Neural progenitor cell (in vitro differentiated cells): ENCODE measurements around the gene TRPC4AP. TPM values are rescaled to one million over a fixed set of nuclear protein-coding genes. Genes with fewer than 3 reads are reported as not detected.

Source experiments
- DNase-seq: peaks from one replicate; pipeline ENCODE4 v3.0.0-alpha.2; 2016; ENCODE audit warnings: low spot score
- H2AFZ ChIP-seq: fragments of 200-600 bp; sonication (generic); replicated peaks from 2 replicates; pipeline ENCODE4 v1.6.1; 2016; ENCODE audit warnings: antibody characterized with exemption
- H3F3A ChIP-seq: fragments of 200-600 bp; sonication (generic); 2 replicates; pipeline ENCODE4 v1.6.1; 2016; ENCODE audit warnings: antibody characterized with exemption, low read depth
- H3K27ac ChIP-seq: fragments of 200-600 bp; sonication (generic); 2 replicates; pipeline ENCODE4 v1.5.1; 2016; ENCODE audit warnings: mild to moderate bottlenecking
- H3K27me3 ChIP-seq: fragments of 200-600 bp; sonication (generic); 2 replicates; pipeline ENCODE4 v1.6.1; 2016; ENCODE audit warnings: mild to moderate bottlenecking, moderate library complexity
- H3K36me3 ChIP-seq: fragments of 200-600 bp; sonication (generic); 2 replicates; pipeline ENCODE4 v1.5.1; 2016
- H3K4me1 ChIP-seq: fragments of 200-600 bp; sonication (generic); 2 replicates; pipeline ENCODE4 v1.6.1; 2016; ENCODE audit warnings: mixed run types
- H3K4me2 ChIP-seq: fragments of 200-600 bp; sonication (generic); 2 replicates; pipeline ENCODE4 v1.6.1; 2016
- H3K4me3 ChIP-seq: fragments of 200-600 bp; sonication (generic); 2 replicates; pipeline ENCODE4 v1.5.1; 2016
- H3K79me2 ChIP-seq: fragments of 200-600 bp; sonication (generic); 2 replicates; pipeline ENCODE4 v1.6.1; 2016; ENCODE audit warnings: low read depth
- H3K9ac ChIP-seq: fragments of 200-600 bp; sonication (generic); 2 replicates; pipeline ENCODE4 v1.6.1; 2016
- H3K9me3 ChIP-seq: fragments of 200-600 bp; sonication (generic); 2 replicates; pipeline ENCODE4 v1.5.1; 2016; ENCODE audit warnings: low read depth
- H4K20me1 ChIP-seq: fragments of 200-600 bp; sonication (generic); 2 replicates; pipeline ENCODE4 v1.6.1; 2016; ENCODE audit warnings: low read depth
- H3K27ac Mint-ChIP-seq: 3 replicates; pipeline ENCODE4 v1.8.0; 2021; ENCODE audit warnings: mixed read lengths
- H3K27me3 Mint-ChIP-seq: 2 replicates; pipeline ENCODE4 v1.8.0; 2022; ENCODE audit warnings: low read depth, mild to moderate bottlenecking, inconsistent platforms, moderate library complexity, mixed read lengths; ENCODE audit not compliant: insufficient read depth
- H3K36me3 Mint-ChIP-seq: 3 replicates; pipeline ENCODE4 v1.8.0; 2021; ENCODE audit warnings: mixed read lengths
- H3K4me1 Mint-ChIP-seq: 3 replicates; pipeline ENCODE4 v1.8.0; 2021; ENCODE audit warnings: mixed read lengths
- H3K4me3 Mint-ChIP-seq: 3 replicates; pipeline ENCODE4 v1.8.0; 2021; ENCODE audit warnings: mild to moderate bottlenecking, moderate library complexity, mixed read lengths
- H3K9me3 Mint-ChIP-seq: 3 replicates; pipeline ENCODE4 v1.8.0; 2020; ENCODE audit warnings: mixed read lengths
- EZH2 ChIP-seq: fragments of 200-600 bp; sonication (generic); IDR thresholded peaks from 2 replicates; pipeline ENCODE4 v1.6.1; 2017; ENCODE audit warnings: antibody characterized with exemption, mild to moderate bottlenecking, moderate library complexity
- EZH2phosphoT487 ChIP-seq: fragments of 200-600 bp; sonication (generic); IDR thresholded peaks from 2 replicates; pipeline ENCODE4 v1.6.1; 2017; ENCODE audit warnings: antibody characterized with exemption
- total RNA-seq: library from RNA; depleted of rRNA; stranded (reverse); fragments of >200 nt; gene quantifications from 2 replicates; pipeline ENCODE4 v1.2.3, GENCODE V29; 2015; ENCODE audit warnings: low replicate concordance
- TF ChIP-seq, protein P1 (sequence below): fragments of 200-600 bp; sonication (generic); IDR thresholded peaks from 2 replicates; pipeline ENCODE4 v1.5.1; 2017; ENCODE audit warnings: antibody characterized with exemption, mild to moderate bottlenecking

TRPC4AP gene
- total RNA-seq, 1 donor from 2014 or later, result 73.0 TPM

DNA sequence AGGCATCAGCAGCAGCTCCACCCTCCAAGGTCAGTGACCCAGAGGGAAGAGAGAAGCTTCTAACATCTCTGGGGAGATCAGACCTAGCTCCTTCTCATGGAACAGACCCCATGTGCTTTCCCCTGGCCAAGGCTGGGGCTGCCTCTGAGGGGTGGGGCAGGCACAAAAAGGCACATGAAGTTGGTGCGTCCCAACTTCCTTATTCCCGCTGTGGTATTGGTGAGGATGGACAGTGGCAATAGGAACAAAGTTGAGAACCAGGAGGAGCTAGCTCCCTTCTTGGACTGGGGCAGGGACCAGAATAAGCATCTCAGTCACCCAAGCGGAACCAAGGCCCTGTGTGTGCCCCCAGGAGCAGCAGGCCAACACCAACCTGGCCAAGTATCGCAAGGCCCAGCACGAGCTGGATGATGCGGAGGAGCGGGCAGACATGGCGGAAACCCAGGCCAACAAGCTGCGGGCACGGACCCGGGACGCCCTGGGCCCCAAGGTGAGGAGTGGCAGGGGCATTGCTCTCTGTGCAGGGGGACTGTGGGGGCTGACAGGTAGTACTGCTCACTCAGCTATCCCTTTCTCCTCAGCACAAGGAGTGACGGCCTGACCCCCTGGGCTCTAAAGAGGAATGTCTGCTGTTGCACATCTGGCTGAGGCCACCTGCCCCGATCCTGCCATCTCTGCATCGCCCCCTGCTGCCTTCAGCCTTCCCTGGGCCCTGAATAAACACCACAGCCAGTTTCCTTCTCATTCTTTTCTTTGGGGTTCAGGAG, 90.8 kb downstream of the TRPC4AP start:
- no peaks in the 10 kb centered on the region for H3F3A ChIP-seq

GRCh38 chr20:35000922-35001595, 91.5 kb downstream of the TRPC4AP start:
- Histone ChIP-seq H3K4me1 (no peaks in the 10 kb centered on the region), H3K4me2 (no peak overlapping the region), H3K27ac (no peak overlapping the region), H3K4me3 (no peak overlapping the region), H3K27me3 (no peaks in the 10 kb centered on the region), H3K9me3 (no peaks in the 10 kb centered on the region), H3K9ac (no peak overlapping the region), H4K20me1 (peaks cover 9% of the 10 kb centered on the region), H3K36me3 (no peaks in the 10 kb centered on the region), H3K79me2 (no peaks in the 10 kb centered on the region), H3F3A (no peaks in the 10 kb centered on the region), H2AFZ (no peak overlapping the region)
- H3K36me3 Mint-ChIP-seq, result peaks cover 29% of the 10 kb centered on the region
- TF ChIP-seq EZH2phosphoT487, result no peak
- TF ChIP-seq, protein P1, sequence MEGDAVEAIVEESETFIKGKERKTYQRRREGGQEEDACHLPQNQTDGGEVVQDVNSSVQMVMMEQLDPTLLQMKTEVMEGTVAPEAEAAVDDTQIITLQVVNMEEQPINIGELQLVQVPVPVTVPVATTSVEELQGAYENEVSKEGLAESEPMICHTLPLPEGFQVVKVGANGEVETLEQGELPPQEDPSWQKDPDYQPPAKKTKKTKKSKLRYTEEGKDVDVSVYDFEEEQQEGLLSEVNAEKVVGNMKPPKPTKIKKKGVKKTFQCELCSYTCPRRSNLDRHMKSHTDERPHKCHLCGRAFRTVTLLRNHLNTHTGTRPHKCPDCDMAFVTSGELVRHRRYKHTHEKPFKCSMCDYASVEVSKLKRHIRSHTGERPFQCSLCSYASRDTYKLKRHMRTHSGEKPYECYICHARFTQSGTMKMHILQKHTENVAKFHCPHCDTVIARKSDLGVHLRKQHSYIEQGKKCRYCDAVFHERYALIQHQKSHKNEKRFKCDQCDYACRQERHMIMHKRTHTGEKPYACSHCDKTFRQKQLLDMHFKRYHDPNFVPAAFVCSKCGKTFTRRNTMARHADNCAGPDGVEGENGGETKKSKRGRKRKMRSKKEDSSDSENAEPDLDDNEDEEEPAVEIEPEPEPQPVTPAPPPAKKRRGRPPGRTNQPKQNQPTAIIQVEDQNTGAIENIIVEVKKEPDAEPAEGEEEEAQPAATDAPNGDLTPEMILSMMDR, result no peak
- H3K27ac Mint-ChIP-seq, result no peak overlapping the region
- H3K4me3 Mint-ChIP-seq, result no peak overlapping the region
- DNase-seq, result no peak
- H3K9me3 Mint-ChIP-seq, result no peaks in the 10 kb centered on the region
- peaks cover 3% of the 10 kb centered on the region for H3K27me3 Mint-ChIP-seq
- H3K4me1 Mint-ChIP-seq, result no peaks in the 10 kb centered on the region

More for the DNA sequence above, 90.8 kb downstream of the TRPC4AP start:
- peaks cover 3% of the 10 kb centered on the region for H3K27me3 Mint-ChIP-seq
- no peak overlapping the region for H3K9ac ChIP-seq
- no peaks in the 10 kb centered on the region for H3K9me3 Mint-ChIP-seq
- no peak overlapping the region for H2AFZ ChIP-seq
- DNase-seq, result peak; percentile 56
- peaks cover 4% of the 10 kb centered on the region for H4K20me1 ChIP-seq
- no peak overlapping the region for H3K4me3 Mint-ChIP-seq
- H3K36me3 ChIP-seq, result no peaks in the 10 kb centered on the region
- no peak overlapping the region for H3K4me3 ChIP-seq
- no peaks in the 10 kb centered on the region for H3K27me3 ChIP-seq
- peaks cover 29% of the 10 kb centered on the region for H3K36me3 Mint-ChIP-seq
- H3K4me2 ChIP-seq, result no peak overlapping the region
- TF ChIP-seq, protein P1, result peak; percentile 47
- TF ChIP-seq EZH2phosphoT487, result no peak
- TF ChIP-seq EZH2, result no peak
- no peaks in the 10 kb centered on the region for H3K9me3 ChIP-seq
- no peak overlapping the region for H3K27ac ChIP-seq
- no peaks in the 10 kb centered on the region for H3K79me2 ChIP-seq
- H3K4me1 ChIP-seq, result no peaks in the 10 kb centered on the region
- no peak overlapping the region for H3K27ac Mint-ChIP-seq
- no peaks in the 10 kb centered on the region for H3K4me1 Mint-ChIP-seq

DNA sequence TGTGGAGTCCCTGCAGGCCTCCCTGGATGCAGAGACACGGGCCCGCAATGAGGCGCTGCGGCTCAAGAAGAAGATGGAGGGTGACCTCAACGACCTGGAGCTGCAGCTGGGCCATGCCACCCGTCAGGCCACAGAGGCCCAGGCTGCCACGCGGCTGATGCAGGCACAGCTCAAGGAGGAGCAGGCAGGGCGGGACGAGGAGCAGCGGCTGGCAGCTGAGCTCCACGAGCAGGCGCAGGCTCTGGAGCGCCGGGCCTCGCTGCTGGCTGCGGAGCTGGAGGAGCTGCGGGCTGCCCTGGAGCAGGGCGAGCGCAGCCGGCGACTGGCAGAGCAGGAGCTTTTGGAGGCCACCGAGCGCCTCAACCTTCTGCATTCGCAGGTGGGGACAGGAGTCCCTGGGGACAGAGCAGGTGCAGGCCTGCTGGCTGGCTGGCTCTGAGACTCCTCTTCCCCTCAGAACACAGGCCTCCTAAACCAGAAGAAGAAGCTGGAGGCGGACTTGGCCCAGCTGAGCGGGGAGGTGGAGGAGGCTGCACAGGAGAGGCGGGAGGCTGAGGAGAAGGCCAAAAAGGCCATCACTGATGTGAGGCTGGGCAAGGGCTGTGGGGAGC, 92.2 kb downstream of the TRPC4AP start:
- no peak overlapping the region for H3K4me2 ChIP-seq
- H2AFZ ChIP-seq, result no peak overlapping the region
- peaks cover 3% of the 10 kb centered on the region for H3K27me3 Mint-ChIP-seq
- no peaks in the 10 kb centered on the region for H3K36me3 ChIP-seq
- H3K4me1 ChIP-seq, result no peaks in the 10 kb centered on the region
- no peak for DNase-seq
- TF ChIP-seq EZH2phosphoT487 (no peak), EZH2 (no peak)
- TF ChIP-seq, protein P1, result no peak
- H3K27ac Mint-ChIP-seq, result peak overlapping the region; percentile 72
- no peak overlapping the region for H3K9ac ChIP-seq
- no peak overlapping the region for H3K4me3 ChIP-seq
- no peak overlapping the region for H3K4me3 Mint-ChIP-seq
- no peaks in the 10 kb centered on the region for H3F3A ChIP-seq
- no peak overlapping the region for H3K27ac ChIP-seq
- no peaks in the 10 kb centered on the region for H3K9me3 ChIP-seq
- H3K36me3 Mint-ChIP-seq, result peaks cover 29% of the 10 kb centered on the region
- H4K20me1 ChIP-seq, result peaks cover 9% of the 10 kb centered on the region
- no peaks in the 10 kb centered on the region for H3K79me2 ChIP-seq
- no peaks in the 10 kb centered on the region for H3K9me3 Mint-ChIP-seq
- no peaks in the 10 kb centered on the region for H3K4me1 Mint-ChIP-seq
- no peaks in the 10 kb centered on the region for H3K27me3 ChIP-seq
